Mesodermal cell (in vitro differentiated cells): ENCODE measurements around the gene EVX2. TPM values are rescaled to one million over a fixed set of nuclear protein-coding genes. Genes with fewer than 3 reads are reported as not detected.

Experiments
- H3K27ac ChIP-seq: 2 replicates; pipeline ENCODE4 v1.7.0; 2013; ENCODE audit warnings: mild to moderate bottlenecking, low read depth, low read length, moderate library complexity; ENCODE audit not compliant: severe bottlenecking
- H3K36me3 ChIP-seq: 2 replicates; pipeline ENCODE4 v1.7.1; 2013; ENCODE audit warnings: mild to moderate bottlenecking, low read length, moderate library complexity; ENCODE audit not compliant: control insufficient read depth, insufficient read depth
- H3K4me1 ChIP-seq: one replicate; pipeline ENCODE4 v1.7.1; 2013; ENCODE audit warnings: mild to moderate bottlenecking, low read length; ENCODE audit not compliant: insufficient read depth, control insufficient read depth, poor library complexity, severe bottlenecking
- H3K4me3 ChIP-seq: 2 replicates; pipeline ENCODE4 v1.7.0; 2013; ENCODE audit warnings: low read length, control low read depth, mild to moderate bottlenecking; ENCODE audit not compliant: insufficient read depth, poor library complexity, severe bottlenecking; ENCODE audit errors: extremely low read depth
- H3K9me3 ChIP-seq: 2 replicates; pipeline ENCODE4 v1.7.1; 2013; ENCODE audit warnings: mild to moderate bottlenecking, low read length, moderate library complexity; ENCODE audit not compliant: control insufficient read depth
- WGBS, 2 experiments: methylation state at CpG; one replicate each; pipeline ENCODE4 v1.1.5; 2013; ENCODE audit warnings: missing lambda C conversion rate in 2 of 2; ENCODE audit not compliant: insufficient coverage in 2 of 2; 5-methylcytosine and 5-hydroxymethylcytosine counted together
- polyA plus RNA-seq, 2 experiments: library from polyadenylated mRNA; stranded (reverse); fragments of 50-300 nt; gene quantifications; one replicate each; pipeline ENCODE4 v1.2.3, GENCODE V29; 2013

EVX2 gene
- 0.41 TPM for polyA plus RNA-seq (2013, experiment 1 of 2)
- polyA plus RNA-seq (2013, experiment 2 of 2): 0.15 TPM

GRCh38 chr2:176083796-176084261, at the start of gene EVX2:
EVX2 (minus strand) TSS chr2:176083962; CDS start chr2:176083776, 186 bp downstream.
- H3K4me3 ChIP-seq: no peak within 1 kb of the TSS
- no peaks in the 10 kb centered on the region for H3K36me3 ChIP-seq
- H3K9me3 ChIP-seq: no peaks in the 10 kb centered on the region
- no peak within 1 kb of the TSS for H3K27ac ChIP-seq
- WGBS, 2 experiments: 1 to 3% methylated on average over 15 to 16 of the region's 27 CpGs
- peaks cover 21% of the 10 kb centered on the region for H3K4me1 ChIP-seq

- no peaks in the 10 kb centered on the region for H3K36me3 ChIP-seq
- no peaks in the 10 kb centered on the region for H3K4me1 ChIP-seq
- H3K4me3 ChIP-seq: no peak overlapping the region
- no peak overlapping the region for H3K27ac ChIP-seq
- no peaks in the 10 kb centered on the region for H3K9me3 ChIP-seq
Observed at GRCh38 chr2:176133389-176133788, 49.6 kb upstream of the EVX2 start.

- H3K4me1 ChIP-seq: no peaks in the 10 kb centered on the region
- H3K36me3 ChIP-seq: no peaks in the 10 kb centered on the region
- WGBS, 2 experiments: 4 to 5% methylated on average over 19 to 25 of the region's 33 CpGs
- no peaks in the 10 kb centered on the region for H3K9me3 ChIP-seq
- H3K4me3 ChIP-seq: no peak overlapping the region
- H3K27ac ChIP-seq: no peak overlapping the region
Observed at GRCh38 chr2:176132205-176133171, 48.7 kb upstream of the EVX2 start.

- Histone ChIP-seq H3K9me3 (no peaks in the 10 kb centered on the region), H3K4me1 (no peaks in the 10 kb centered on the region), H3K4me3 (no peak overlapping the region), H3K36me3 (no peaks in the 10 kb centered on the region), H3K27ac (no peak overlapping the region)
- WGBS, 2 experiments: 11% methylated on average over 1 of the region's 4 CpGs; no CpG with 5 or more reads in 1 of the 2 experiments
Observed at GRCh38 chr2:176131848-176132158, 48.0 kb upstream of the EVX2 start.

GRCh38 chr2:176130957-176131847, 47.4 kb upstream of the EVX2 start:
- H3K9me3 ChIP-seq: no peaks in the 10 kb centered on the region
- H3K36me3 ChIP-seq: no peaks in the 10 kb centered on the region
- WGBS, 2 experiments: 21 to 26% methylated on average over 4 to 8 of the region's 15 CpGs
- peak overlapping the region; percentile 30 for H3K4me3 ChIP-seq
- no peaks in the 10 kb centered on the region for H3K4me1 ChIP-seq
- H3K27ac ChIP-seq: no peak overlapping the region

- Histone ChIP-seq H3K4me3 (peak overlapping the region; percentile 30), H3K4me1 (no peaks in the 10 kb centered on the region), H3K9me3 (no peaks in the 10 kb centered on the region), H3K36me3 (no peaks in the 10 kb centered on the region), H3K27ac (no peak overlapping the region)
- WGBS, 2 experiments: 0% methylated on average over 71 to 85 of the region's 100 CpGs
Observed at GRCh38 chr2:176130147-176130956, 46.6 kb upstream of the EVX2 start.

- Histone ChIP-seq H3K36me3 (no peaks in the 10 kb centered on the region), H3K27ac (no peak overlapping the region), H3K9me3 (no peaks in the 10 kb centered on the region), H3K4me1 (no peaks in the 10 kb centered on the region), H3K4me3 (peak overlapping the region; percentile 29)
- 1 to 2% methylated on average over 27 to 38 of the region's 43 CpGs for WGBS, 2 experiments
Observed at GRCh38 chr2:176129813-176130146, 46.0 kb upstream of the EVX2 start.

GRCh38 chr2:176128982-176129796, 45.4 kb upstream of the EVX2 start, which contains the start of gene HOXD8:
HOXD8 (plus strand) TSS chr2:176129705; CDS start chr2:176130367, 662 bp downstream.
- Histone ChIP-seq H3K27ac (no peak within 1 kb of the TSS), H3K4me3 (peak within 1 kb of the TSS; percentile 30), H3K9me3 (no peaks in the 10 kb centered on the region), H3K36me3 (no peaks in the 10 kb centered on the region), H3K4me1 (no peaks in the 10 kb centered on the region)
- WGBS, 2 experiments: 0 to 1% methylated on average over 43 to 55 of the region's 64 CpGs

GRCh38 chr2:176128172-176128981, 44.6 kb upstream of the EVX2 start:
- Histone ChIP-seq H3K4me3 (no peak overlapping the region), H3K9me3 (no peaks in the 10 kb centered on the region), H3K4me1 (no peaks in the 10 kb centered on the region), H3K27ac (no peak overlapping the region), H3K36me3 (no peaks in the 10 kb centered on the region)
- 2 to 3% methylated on average over 37 to 42 of the region's 49 CpGs for WGBS, 2 experiments
